ENCODE data around the gene ANTXR1. TPM values are rescaled to one million over a fixed set of nuclear protein-coding genes. Genes with fewer than 3 reads are reported as not detected.

Gene ANTXR1
- total RNA-seq, 3 donors from 2014 or later (not counting 1 experiment from before 2014, with no cell fraction given): not detected

- Mint-ChIP-seq H3K9me3 (no peaks in the 10 kb centered on the region), H3K4me1 (no peaks in the 10 kb centered on the region), H3K4me3 (no peak overlapping the region), H3K36me3 (no peaks in the 10 kb centered on the region), H3K27me3 (ENCODE audit: low read depth in 2 of 2) (peaks cover 0 to 22% of the 10 kb centered on the region in 2 donors), H3K27ac (no peak overlapping the region)
- ATAC-seq (no peak), DNase-seq (no peak)
- no peaks in the 10 kb centered on the region for H3K4me1 ChIP-seq (ENCODE audit: control insufficient read depth, insufficient read depth, low read length)
- no peaks in the 10 kb centered on the region for H3K27me3 ChIP-seq (ENCODE audit: control insufficient read depth, insufficient read depth, low read length)
- intact Hi-C loops (cut with micrococcal nuclease): no loop called here
- 76% methylated on average over 7 of the region's 7 CpGs for WGBS (ENCODE audit: insufficient coverage)
- no peaks in the 10 kb centered on the region for H3K36me3 ChIP-seq (ENCODE audit: control insufficient read depth, insufficient read depth, low read length)
- TF ChIP-seq CTCF (IDR thresholded peaks at IDR 0.05): no peak
- H3K9me3 ChIP-seq (ENCODE audit: control insufficient read depth, insufficient read depth, low read length): no peaks in the 10 kb centered on the region
- no peak overlapping the region for H3K27ac ChIP-seq (ENCODE audit: low read length)
- H3K4me3 ChIP-seq (ENCODE audit: low read length): no peak overlapping the region
These were observed 285.3 kb downstream of the ANTXR1 start for GRCh38 chr2:69298261-69298660.

- ATAC-seq: no peak
- no peak overlapping the region for H3K4me3 ChIP-seq (ENCODE audit: low read length)
These were observed 285.9 kb downstream of the ANTXR1 start for GRCh38 chr2:69298862-69299261.

More at GRCh38 chr2:69298862-69299261, 285.9 kb downstream of the ANTXR1 start:
- Histone ChIP-seq H3K9me3 (ENCODE audit: control insufficient read depth, insufficient read depth, low read length) (peaks cover 2% of the 10 kb centered on the region), H3K27me3 (ENCODE audit: control insufficient read depth, insufficient read depth, low read length) (no peaks in the 10 kb centered on the region), H3K36me3 (ENCODE audit: control insufficient read depth, insufficient read depth, low read length) (no peaks in the 10 kb centered on the region), H3K27ac (ENCODE audit: low read length) (no peak overlapping the region), H3K4me1 (ENCODE audit: control insufficient read depth, insufficient read depth, low read length) (no peaks in the 10 kb centered on the region)
- intact Hi-C loops (cut with micrococcal nuclease): no loop called here
- Mint-ChIP-seq H3K4me1 (no peaks in the 10 kb centered on the region), H3K36me3 (no peaks in the 10 kb centered on the region), H3K9me3 (no peaks in the 10 kb centered on the region), H3K27me3 (ENCODE audit: low read depth in 2 of 2) (peaks cover 5 to 23% of the 10 kb centered on the region in 2 donors), H3K27ac (no peak overlapping the region), H3K4me3 (no peak overlapping the region)
- WGBS (ENCODE audit: insufficient coverage): 90% methylated on average over 4 of the region's 4 CpGs
- DNase-seq: no peak
- TF ChIP-seq CTCF (IDR thresholded peaks at IDR 0.05): no peak

Other genes starting within 250 kb of the ANTXR1 start
- gene BMP10, start 141.8 kb upstream of the ANTXR1 start, total RNA-seq: not detected
- gene GKN2, start 60.3 kb upstream of the ANTXR1 start, total RNA-seq: not detected
- not detected for gene GKN1, start 38.5 kb upstream of the ANTXR1 start, total RNA-seq